ENCODE data around the gene TSPAN11.

The TSPAN11 gene

GRCh38 chr12:31019976-31020375, 93.4 kb downstream of the TSPAN11 start:
- TF ChIP-seq CTCF (IDR thresholded peaks at IDR 0.05): no peak

DNA sequence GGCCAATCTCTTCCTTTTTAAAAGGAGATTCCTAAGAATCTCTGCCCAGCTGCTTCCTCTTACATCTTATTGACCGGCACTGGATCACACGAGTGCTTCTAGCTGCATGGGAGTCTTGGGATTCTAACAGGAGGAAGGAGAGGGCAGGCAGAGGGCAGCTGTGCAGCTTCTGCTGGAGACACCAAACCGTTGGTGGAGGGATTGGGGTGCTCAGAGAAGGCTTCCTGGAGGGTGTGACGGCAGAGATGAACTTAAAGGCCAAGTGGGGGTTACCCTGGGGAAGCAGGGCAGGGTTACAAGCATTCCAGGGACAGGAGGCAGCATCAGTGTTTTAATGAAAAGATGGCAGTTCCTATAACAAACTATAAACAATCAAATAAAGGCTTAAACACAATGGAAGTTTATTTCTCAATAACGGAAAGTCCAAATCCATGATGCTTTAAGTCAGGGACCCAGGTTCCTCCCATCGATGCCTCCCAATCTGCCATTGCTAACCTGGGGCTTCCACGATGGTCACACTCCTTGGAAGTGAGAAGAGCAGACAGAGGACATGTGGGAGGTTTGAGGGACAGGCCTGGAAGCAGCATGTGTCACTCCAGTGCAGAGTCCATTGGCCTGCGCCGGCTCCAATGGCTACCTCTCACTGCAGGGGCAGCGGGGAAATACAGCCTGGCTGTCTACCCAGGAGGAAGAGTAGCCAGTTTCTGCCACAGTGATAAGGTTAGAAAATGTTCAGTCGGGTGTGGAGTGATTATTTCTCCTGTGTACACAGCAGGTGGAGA, 94.0 kb downstream of the TSPAN11 start:
- no peak for TF ChIP-seq CTCF (IDR thresholded peaks at IDR 0.05)

- TF ChIP-seq CTCF (IDR thresholded peaks at IDR 0.05): no peak
Measured at GRCh38 chr12:31021181-31021580, 94.6 kb downstream of the TSPAN11 start.

DNA sequence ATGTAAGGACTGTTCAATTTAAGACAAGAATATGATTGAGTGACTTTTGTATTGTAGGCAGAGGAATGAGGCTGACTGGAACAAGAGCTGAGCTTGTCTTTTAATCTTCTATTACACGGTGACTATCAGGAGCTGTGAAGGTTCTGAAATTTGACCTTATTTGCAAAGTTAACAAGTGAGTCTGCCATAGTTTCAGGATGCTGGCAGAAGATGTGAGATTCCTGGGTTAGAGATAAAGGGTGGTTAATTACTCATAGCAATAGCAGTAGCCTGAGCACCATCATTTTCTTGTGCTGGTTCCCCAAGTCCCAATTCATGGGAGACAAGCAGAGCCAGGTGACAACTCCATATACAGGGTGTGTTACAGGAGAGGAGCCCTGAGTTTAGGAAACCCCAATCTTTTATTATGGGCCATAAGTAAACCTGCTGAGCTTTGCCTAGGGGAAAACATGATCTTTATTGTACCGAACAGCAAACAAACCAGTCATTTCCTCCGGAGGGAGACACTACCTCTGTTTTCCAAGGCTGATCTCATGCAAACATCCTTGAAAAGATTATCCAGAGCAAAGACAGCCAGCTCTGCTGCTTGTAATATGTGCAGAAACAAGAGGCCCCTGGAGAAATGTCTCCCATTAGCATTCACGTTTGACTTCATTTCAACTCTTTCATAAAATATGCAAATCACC, 95.4 kb downstream of the TSPAN11 start:
- peak; percentile 17; the same call in 1 of the 2 replicates for TF ChIP-seq CTCF (IDR thresholded peaks at IDR 0.05)

GRCh38 chr12:31023271-31023724, 96.8 kb downstream of the TSPAN11 start:
- no peak for TF ChIP-seq CTCF (IDR thresholded peaks at IDR 0.05)

DNA sequence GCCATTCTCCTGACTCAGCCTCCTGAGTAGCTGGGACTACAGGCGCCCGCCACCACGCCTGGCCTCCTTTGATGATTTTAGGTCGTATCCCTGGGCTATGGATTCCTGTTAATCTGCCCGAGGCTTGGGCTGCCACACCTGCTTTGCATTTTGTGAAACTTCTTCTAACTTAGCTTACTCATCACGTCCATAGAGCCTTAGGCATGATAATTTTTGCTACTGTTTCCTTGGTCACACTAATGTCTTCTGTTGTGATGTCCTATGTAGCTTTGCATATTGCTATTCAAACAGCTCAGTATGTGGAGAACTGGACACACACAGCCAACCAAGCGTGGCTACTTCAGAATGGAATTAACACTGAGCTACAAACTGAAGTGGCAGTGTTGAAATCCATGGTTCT, 99.7 kb downstream of the TSPAN11 start:
- no peak for TF ChIP-seq CTCF (IDR thresholded peaks at IDR 0.05)

DNA sequence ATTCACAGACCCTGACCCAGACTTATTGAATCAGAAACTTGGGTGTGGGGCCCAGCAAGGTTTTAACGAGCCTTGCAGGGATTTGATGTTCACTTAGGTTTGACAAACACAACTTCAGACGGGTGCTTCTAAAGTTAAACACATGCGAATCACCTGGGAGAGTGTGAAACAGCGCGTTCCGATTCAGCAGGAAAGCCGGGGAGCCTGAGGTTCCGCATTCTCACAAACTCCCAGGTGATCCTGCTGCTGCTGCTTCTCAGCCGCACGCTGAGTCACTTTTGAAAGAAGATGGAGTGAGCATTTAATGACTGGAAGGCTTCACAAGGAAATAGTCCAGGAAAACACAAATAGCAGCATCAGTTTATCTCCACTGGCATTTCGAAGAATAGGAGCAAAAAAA, 102.9 kb downstream of the TSPAN11 start:
- TF ChIP-seq CTCF (IDR thresholded peaks at IDR 0.05): no peak
